GM18873 (cell line): Measurements from ENCODE around the gene CAPNS1.
"Not testable (repeated sequence)": the region's sequence is repeated elsewhere in the genome, so short reads cannot be mapped to it uniquely, and the experiment has no call there.

Source experiments
- ATAC-seq: cut with Tn5 transposase; IDR thresholded peaks from one replicate; pipeline ENCODE4 v1.9.1; 2021; ENCODE audit warnings: mild to moderate bottlenecking, moderate library complexity, moderate number of reproducible peaks; ENCODE audit not compliant: unreplicated experiment, low FRiP score

CAPNS1 gene

DNA sequence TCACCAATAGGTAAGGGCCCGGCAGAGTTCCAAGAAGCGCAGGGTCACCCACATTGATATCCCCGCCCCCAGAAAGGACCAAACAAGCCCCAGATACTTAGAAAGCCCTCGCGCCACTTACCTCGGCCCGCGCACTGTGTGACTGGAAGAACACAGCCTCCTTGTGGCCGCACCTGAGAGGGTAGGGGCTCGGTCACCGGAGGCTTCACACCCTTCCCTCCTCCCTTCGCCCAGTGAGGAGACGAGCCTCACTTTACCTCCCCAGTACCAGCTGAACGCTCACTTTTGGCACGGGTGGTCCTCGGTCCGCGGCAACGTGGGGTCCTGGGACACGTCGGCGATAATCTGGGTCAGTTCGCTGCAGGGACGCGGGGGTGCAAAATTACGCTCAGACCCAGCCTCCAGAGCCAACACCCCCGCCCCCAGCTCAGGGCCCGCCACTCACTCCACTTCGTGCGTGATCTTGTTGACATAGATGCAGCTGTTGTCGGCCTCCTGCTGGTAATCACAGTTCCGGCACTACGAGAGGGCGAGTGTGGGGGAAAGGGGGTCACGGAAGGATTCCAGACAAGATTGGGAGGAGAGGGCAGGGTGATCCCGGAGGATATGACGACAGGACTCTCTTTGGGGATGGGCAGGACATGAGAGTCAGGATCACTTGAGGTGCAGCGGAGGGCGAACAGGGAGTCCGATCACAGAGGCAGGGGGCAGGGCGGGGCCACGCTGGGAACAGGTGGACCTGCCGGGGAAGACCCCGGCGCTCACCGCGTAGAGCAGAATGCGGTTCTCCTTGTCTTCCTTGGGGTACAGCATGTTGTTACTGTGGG, 25.8 kb upstream of the CAPNS1 start:
- no peak for ATAC-seq

DNA sequence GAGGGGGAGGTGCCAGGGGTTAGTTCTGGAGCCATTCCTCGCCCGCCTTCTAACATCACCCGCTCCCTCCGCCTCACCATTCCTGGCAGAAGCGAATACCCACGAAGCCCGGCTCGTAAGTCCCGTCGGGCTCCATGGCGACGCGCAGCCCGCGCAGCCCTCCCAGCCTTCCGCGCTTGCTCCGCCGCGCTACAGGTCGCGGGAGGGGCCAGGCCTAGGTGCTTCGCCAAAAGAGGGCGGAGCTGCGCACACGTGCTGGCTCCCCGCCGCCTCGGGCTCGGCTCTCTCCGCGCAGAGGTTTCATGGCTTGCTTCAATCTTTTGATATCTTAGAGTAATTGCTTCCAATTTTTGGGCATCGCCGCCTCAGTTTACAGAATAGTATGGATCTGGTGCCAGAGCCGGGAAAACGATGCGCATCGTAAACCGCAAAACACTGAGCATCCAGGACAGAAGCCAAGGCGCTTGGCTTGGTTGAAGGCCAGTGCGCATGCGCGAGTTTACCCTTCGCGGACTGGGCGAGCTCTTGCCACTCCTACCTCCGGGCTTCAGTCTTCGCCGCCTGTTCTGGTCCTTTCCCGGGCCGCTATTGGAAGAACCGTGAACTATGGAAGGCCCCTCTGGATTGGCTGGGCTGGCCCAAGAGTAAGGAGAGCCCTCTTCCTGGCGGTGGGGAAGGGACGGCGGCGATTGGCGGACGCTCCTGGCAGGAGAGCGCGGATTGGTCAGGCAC, 25.0 kb upstream of the CAPNS1 start, which contains the start of gene POLR2I:
Gene POLR2I (minus strand): TSS at position 155 of the 732 bp plus-strand sequence. CDS start 19 bp downstream, at position 136.
- ATAC-seq = peak; percentile 80

DNA sequence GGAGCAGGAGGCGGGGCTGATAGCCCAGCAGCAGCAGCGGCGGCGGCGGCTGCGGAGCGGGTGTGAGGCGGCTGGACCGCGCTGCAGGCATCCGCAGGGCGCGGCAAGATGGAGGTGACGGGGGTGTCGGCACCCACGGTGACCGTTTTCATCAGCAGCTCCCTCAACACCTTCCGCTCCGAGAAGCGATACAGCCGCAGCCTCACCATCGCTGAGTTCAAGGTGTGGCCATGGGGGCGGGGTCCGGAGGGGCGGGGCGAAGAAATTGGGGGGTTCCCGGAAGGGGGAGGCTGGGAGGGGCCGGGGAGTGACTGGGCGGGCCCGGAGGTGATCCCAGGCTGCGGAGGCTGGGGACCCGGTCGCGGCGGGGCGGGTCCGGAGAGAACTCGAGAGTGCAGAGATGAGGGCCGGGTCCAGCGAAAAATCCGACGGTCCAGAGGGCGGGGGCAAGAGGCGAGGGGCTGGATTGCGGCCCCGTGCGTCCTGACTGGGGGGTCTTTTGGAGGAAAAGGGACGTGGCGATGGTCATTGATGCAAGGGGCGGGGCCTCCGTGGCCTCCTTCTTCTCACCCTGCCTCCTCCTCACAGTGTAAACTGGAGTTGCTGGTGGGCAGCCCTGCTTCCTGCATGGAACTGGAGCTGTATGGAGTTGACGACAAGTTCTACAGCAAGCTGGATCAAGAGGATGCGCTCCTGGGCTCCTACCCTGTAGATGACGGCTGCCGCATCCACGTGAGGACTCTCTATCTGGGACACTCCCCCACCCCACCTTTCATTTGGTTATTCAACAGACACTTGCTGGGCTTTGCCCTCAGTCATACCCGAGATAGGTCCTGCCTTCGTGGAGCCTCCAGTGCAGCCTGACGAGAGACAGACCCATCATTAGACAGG, 24.2 kb upstream of the CAPNS1 start, which contains the start of gene TBCB:
Gene TBCB (plus strand): TSS at position 16 of the 891 bp plus-strand sequence. CDS start 93 bp downstream, at position 109.
- no peak for ATAC-seq

DNA sequence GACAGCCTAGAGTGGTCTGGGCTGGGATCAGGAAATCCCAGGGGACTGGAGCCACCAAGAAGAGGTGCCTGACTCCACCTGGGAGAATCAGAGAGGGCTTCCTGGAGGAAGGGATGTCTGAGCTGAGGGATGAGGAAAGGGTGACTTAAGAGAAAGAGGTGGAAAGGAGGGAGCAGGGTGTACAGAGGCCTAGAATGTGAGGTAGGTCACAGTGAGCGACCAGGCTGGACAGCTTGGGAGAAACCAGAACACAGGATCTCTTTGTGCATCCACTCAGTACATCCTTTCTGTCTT, 23.6 kb upstream of the CAPNS1 start:
- ATAC-seq = no peak

DNA sequence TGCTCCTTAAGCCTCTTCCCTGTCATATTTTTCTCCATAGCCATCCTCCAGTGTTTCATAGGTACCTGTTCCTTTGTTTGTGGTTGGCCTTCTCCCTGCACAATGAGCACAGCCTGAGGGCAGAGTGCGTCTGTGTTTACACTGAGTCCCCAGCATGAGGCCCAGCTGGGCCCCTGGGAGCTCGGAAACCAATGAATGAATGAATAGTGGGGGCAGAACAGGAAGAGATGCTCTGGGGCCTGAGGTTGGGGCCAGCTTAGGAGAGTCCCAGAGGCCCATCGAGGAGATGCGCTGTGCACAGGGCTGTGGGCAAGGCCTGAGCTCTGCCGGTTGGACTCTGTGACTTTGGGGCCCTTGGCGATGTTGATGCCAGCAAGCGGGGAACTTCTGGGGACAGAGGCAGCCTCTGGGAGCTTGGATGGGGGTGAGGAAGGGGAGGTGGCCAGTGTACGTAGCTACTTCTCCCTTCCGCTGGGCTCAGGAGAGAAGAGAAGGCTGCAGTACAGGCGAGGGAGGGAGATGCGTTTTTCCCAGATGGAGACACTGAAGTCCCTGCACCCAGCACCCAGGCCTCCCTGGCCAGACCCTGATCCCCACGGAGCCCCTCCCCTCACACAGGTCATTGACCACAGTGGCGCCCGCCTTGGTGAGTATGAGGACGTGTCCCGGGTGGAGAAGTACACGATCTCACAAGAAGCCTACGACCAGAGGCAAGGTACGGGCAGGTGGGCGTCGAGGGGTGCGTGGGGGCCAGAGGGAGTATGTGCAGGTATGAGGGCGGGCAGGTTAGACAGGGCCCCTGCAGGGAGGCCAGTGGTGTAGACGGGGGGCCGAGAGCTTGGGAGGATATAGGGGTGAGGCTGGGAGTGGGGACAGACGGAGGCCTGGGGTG, 19.5 kb upstream of the CAPNS1 start:
- no peak for ATAC-seq

DNA sequence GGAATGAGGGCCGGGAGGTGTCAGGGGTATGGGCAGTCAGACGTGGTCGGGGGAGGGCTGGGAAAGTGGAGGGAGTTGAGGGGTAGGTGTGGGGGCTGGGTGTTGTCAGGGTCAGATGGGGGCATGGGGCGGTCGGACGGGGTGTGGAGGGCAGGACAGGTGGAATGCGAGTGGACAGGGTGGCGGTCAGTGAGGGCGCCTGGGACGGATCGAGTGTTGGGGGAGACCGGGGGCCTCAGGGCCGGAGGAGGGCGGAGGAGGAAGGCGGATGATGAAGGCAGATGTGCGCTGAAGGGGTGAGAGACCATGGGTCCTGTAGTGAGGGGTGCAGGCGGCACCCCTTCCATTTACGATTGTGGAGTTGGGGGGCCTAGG, 18.9 kb upstream of the CAPNS1 start:
- no peak for ATAC-seq

DNA sequence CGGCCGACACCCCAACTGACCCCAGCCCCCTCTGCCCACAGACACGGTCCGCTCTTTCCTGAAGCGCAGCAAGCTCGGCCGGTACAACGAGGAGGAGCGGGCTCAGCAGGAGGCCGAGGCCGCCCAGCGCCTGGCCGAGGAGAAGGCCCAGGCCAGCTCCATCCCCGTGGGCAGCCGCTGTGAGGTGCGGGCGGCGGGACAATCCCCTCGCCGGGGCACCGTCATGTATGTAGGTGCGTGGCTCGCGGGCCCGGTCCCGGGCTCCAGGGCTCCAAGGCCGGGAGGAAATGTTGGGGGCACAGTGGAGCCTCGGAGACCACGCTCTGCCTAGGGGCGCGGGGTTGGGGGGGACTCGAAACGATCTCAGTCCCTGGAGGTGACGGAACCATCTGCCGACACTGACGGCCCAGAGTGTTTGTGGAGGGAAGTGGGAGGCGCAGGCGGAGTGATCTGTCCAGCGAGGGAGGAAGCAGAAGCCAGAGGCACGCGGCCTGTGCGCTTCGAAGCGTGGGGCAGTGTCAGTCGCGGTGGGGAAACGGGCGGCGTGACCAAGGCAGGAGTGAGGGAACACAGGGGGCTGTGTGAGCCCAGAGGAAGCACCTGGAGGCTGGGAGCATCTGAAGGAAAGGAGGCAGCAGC, 18.3 kb upstream of the CAPNS1 start:
- ATAC-seq = no peak

DNA sequence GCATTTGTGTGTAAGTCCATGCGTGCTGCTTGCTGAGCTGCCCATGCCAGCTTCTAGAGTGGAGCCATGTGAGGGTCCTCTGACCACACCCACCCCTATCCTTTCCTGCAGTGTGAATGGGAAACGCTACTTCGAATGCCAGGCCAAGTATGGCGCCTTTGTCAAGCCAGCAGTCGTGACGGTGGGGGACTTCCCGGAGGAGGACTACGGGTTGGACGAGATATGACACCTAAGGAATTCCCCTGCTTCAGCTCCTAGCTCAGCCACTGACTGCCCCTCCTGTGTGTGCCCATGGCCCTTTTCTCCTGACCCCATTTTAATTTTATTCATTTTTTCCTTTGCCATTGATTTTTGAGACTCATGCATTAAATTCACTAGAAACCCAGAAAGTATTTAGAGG, 14.3 kb upstream of the CAPNS1 start:
- no peak for ATAC-seq

DNA sequence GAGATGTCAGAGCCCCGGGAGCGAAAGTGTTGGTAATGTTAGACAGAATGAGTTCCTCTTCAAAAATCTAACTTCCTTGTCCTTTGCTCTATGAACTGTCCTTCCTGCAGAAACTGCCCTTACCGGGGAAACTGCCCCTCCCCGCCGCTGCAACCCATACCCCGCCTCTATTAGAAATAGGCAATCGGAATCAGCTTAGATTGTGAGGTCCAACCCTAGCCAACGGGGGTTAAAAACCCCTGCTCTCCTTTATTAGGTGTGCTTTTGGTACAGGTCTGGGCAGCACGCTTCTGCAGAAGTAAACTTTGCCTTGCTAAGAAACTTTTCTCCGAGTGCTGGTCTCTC, 11.5 kb upstream of the CAPNS1 start:
- ATAC-seq = no peak

DNA sequence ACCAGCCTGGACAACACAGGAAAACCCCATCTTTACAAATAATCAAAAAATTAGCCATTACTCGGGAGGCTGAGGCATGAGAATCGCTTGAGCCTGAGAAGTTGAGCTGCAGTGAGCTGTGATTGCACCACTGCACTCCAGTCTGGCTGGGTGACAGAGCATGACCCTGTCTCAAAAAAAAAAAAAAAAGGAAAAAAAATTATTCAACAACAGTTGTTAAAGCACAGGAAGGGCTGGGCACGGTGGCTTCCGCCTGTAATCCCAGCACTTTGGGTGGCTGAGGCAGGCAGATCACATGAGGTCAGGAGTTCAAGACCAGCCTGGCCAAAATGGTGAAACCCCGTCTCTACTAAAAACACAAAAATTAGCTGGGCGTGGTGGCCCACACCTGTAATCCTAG, 8.6 kb upstream of the CAPNS1 start:
- not testable (repeated sequence) for ATAC-seq

DNA sequence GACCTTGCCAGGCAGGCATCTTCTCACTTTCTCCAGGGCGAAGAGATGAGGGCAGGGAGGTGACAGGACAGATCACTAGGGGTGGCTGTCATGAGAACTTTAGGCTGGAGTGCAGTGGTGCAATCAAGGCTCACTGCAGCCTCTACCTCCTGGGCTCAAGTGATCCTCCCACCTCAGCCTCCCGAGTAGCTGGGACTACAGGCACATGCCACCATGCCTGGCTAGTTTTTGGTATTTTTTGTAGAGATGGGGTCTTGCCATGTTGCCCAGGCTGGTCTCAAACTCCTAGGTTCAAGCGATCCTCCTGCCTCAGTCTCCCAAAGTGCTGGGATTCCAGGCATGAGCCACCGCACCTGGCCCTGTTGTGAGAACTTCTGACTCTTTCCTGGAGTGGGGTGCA, 5.0 kb upstream of the CAPNS1 start:
- ATAC-seq = not testable (repeated sequence)

DNA sequence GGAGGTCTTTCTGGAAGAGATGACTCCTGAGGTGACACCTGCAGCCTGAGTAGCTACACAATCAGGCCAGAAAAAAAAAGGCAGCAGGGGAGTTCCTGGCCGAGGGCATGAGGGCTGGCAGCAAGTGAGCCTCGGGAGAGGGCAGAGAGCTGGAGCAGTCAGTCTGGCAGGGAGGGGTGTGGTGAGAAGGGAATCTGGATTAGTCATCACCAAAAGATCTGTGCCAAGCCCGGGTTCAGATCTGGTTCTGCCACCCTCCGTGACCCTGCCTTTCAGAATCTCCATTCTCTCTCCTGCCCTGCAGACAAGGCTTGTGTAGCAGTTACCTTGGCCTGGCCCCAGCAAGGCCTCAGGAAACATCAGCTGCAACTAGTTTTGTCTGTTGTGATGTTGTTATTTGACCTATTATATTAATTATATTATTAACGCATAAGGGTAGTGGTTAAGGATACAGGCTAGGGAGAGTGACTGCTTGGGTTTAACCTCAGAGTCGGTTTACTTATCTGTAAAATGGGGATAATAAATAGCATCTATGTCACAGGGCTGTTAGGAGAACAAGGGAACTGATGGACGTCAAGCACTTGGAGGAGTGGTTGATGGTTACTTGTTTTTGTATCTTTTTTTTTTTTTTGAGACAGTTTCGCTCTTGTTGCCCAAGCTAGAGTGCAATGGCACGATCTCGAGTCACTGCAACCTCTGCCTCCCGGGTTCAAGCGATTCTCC, 2.7 kb upstream of the CAPNS1 start:
- no peak for ATAC-seq

DNA sequence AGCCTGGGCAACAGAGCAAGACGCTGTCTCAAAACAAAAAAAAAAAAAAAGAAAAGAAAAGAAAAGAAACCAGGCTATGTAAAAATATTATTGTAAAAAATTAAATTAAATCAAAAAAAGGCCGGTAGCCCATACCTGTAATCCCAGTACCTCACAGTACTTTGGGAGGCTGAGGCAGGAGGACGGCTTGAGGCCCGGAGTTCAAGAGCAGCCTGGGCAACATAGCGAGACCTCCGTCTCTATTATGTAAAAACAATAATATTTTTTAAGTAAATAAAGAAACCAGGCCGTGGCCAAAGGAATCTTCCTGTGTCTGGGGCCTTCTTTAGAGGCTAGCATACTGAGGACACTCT, 770 bp upstream of the CAPNS1 start:
- ATAC-seq = no peak

DNA sequence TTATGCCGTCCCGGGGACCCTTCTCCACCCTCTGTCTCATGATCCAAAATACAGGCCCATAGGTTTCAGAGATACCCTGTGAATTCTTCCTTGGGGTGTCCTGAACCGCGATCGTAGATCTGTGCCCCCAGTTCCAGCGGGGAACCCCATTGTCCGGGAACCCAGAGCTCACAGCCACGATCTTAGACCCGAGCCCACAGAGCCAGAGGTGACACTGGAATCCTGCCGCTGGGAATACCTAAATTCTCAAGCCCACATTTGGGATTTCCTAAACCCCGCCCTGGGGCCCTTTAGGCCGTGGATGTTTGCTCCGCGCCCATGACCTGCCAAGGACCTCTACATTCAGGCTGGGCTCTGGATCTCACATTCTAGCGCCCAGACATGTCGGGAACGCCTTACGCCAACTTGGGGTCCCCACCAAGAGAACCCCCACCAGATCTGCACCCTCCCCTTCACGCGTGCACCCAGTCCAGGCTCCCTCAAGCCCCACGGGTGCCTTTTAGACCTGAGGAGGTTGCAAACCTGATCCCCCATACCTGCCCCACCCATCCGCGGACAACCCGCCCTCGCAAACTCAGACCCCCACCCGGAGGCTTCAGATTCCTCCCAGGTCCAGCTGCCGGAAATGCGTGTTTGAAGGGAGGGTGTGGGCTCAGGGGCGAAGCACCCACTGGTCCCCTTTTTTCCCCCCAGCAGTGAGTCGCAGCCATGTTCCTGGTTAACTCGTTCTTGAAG, 605 bp downstream of the CAPNS1 start:
- no peak for ATAC-seq

DNA sequence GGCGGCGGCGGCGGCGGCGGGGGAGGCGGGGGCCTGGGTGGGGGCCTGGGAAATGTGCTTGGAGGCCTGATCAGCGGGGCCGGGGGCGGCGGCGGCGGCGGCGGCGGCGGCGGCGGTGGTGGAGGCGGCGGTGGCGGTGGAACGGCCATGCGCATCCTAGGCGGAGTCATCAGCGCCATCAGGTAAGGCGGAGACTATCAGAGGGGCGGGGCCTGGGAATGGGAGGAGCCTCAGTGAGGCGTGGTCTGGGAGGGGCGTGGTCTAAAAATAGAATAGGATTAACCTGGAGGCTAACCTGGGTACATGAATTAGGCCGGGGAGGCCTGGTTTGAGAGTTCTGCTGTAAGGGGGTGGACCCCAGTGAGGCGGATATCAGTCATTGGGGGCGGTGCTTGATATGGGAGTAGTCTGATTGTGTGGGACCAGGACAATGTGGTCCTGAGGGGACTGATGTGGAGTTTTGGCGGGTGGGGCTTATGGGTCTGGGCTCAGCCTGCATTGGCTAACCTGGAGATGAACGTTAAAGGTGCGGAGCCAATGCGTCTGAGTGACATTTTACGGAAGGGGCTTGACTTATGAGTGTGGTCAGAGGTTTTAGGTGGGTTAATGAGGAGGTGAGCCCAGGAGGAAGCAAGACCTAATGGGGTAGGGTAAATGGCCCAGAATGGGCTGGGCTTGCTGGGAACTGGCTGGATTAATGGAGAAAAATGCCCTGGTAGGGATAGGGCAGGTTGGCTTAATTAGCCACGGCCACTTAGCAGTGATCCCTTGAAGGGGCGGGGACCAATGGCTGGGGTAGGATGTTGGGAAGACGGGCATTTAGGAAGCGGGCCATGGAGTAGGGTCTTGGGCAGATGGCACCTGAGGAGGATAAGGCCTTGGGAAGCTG, 1.4 kb downstream of the CAPNS1 start:
- peak; percentile 45 for ATAC-seq

DNA sequence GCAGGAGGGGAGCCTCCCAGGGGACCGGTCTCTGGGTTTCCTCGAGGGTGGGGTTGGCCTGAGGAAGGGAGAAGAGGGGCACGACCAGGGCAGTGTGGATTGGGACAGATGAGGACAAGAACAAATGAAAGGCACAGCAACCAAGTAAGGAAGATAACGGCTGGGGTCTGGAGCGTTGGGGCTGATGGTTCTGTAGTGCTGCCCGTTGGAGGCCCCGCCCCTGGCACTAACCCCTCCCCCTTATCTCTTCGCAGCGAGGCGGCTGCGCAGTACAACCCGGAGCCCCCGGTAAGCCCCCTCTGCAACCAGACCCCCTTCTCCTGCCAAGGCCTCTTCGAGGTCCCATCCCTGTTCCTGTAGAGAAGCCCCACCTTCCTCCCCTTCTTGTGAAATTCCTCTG, 2.2 kb downstream of the CAPNS1 start:
- ATAC-seq = no peak

DNA sequence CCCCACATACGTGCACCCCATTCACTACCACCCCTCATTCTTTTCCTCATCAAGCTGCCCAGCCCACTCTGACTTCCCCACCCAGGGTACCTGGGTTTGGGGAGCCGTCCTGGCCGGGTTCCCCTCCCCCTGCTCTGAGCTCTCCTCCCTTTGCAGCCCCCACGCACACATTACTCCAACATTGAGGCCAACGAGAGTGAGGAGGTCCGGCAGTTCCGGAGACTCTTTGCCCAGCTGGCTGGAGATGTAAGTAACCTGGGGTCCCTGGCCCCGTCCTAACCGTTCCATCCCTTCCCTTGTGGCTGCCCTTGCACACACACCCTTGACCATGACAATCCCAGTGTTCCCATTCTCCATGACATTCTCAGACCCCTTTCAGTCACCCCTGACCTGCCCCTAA, 2.6 kb downstream of the CAPNS1 start:
- no peak for ATAC-seq
